Testis (tissue), 2 donors: ENCODE data around the gene SLC25A41.

Source experiments
- POLR2A ChIP-seq: fragments of 450-650 bp; IDR thresholded peaks from one replicate; pipeline ENCODE4 v1.6.1; 2017; ENCODE audit warnings: antibody characterized with exemption, mild to moderate bottlenecking, moderate library complexity
- TF ChIP-seq, protein P1 (sequence below), 3 experiments: fragments of 450-650 bp in 2 of 3; fragments of 200-600 bp in 1 of 3; sonication (generic) in 1 of 3; IDR thresholded peaks; one replicate each; pipeline ENCODE4 v1.5.1; 2016 to 2019; ENCODE audit warnings: antibody characterized with exemption in 3 of 3, mild to moderate bottlenecking in 2 of 3, moderate library complexity in 1 of 3

DNA sequence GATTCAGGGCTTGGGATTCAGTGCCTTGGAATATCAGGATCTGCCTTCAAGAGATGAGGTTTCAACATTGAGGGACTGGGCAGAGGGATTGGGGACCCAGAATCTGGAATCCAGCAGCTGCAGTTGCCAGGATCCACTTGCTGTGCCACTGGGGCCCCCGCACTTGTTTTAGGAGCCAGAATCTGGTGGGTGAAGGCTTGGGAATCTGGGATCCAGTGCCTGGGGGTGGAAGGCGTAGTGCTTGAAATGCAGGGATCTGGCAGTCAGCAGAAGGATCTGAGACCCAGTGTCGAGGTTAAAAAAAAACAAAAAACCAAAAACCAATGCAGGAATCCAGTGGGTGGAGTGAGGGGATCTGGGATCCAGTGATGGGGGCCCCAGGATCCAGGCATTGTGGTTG lies 7.3 kb upstream of the SLC25A41 start:
- no peak for TF ChIP-seq POLR2A
- TF ChIP-seq, protein P1, sequence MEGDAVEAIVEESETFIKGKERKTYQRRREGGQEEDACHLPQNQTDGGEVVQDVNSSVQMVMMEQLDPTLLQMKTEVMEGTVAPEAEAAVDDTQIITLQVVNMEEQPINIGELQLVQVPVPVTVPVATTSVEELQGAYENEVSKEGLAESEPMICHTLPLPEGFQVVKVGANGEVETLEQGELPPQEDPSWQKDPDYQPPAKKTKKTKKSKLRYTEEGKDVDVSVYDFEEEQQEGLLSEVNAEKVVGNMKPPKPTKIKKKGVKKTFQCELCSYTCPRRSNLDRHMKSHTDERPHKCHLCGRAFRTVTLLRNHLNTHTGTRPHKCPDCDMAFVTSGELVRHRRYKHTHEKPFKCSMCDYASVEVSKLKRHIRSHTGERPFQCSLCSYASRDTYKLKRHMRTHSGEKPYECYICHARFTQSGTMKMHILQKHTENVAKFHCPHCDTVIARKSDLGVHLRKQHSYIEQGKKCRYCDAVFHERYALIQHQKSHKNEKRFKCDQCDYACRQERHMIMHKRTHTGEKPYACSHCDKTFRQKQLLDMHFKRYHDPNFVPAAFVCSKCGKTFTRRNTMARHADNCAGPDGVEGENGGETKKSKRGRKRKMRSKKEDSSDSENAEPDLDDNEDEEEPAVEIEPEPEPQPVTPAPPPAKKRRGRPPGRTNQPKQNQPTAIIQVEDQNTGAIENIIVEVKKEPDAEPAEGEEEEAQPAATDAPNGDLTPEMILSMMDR (IDR thresholded peaks at IDR 0.05), result no peak
